ENCODE measurements around the gene DGKZ.

DNA sequence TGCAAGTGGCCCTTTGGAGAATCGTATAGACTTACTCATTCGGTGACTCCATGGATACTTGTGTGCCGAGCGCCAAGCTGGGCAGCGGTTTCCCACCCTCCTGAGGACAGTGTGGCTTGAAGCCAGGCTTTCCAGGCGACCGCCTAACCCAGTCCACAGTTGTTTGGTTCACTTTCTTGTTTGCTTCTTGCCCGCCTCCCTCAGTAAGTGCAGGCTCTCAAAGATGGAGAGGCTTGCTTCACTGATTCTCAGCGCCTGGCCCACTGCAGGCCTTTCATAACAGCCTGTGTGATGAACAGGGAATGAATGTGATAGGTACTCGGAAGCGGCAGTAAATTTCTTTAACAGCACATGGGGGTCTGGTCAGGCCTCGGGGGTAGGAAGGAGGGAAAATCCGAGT is 23.0 kb downstream of the DGKZ start:
- TF ChIP-seq EZH2 (IDR thresholded peaks at IDR 0.05; ENCODE audit: insufficient read depth, poor library complexity, severe bottlenecking) (no peak), EZH2phosphoT487 (IDR thresholded peaks at IDR 0.05; ENCODE audit: insufficient read depth, low read depth) (no peak)

Data from GM23248 (cell line).